Superior temporal gyrus (tissue), 1 donor: Measurements from ENCODE around the gene TRPC4.
"Not testable (repeated sequence)": the region's sequence is repeated elsewhere in the genome, so short reads cannot be mapped to it uniquely, and the experiment has no call there.

Experiments used
- DNase-seq: peaks from one replicate; pipeline ENCODE4 v3.0.0-alpha.2; 2016; ENCODE audit errors: extremely low spot score

TRPC4 gene

DNA sequence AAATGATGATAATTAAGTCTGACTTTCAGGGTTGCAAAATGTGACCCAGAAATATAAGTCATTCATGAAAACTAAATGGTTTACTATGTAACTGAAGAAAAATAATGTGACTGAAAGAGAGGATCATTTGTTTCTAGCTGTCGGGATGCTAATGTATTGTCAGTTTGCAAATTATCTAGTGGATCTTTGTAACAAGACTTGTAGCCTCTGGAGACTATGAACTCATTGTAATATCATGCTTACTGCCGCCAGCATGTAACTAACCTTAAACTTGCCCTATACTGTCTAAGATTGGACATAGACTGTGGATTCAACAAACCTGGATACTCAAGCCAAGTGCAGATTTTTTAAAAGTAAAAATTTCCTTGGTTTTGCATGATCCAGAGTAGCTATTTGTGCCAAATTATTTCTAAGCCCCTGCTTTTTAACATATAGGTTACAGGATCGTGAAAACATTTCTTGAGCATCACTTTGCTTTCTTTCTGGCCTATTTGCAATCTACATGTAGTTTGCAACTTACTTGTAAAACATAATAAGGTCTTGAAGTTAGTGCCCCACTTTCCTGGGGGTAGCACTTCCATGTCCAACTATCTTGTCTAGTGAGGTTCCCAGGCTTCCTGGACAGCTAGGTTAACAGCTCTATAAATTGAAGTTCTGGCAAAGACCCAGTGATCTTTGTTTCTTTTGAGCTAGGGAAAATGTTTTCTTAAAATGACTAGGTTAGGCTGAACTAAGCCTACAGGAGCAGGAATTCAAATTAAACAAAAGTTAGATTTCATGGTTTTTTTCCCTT, 267.7 kb downstream of the TRPC4 start:
- DNase-seq = no peak

DNA sequence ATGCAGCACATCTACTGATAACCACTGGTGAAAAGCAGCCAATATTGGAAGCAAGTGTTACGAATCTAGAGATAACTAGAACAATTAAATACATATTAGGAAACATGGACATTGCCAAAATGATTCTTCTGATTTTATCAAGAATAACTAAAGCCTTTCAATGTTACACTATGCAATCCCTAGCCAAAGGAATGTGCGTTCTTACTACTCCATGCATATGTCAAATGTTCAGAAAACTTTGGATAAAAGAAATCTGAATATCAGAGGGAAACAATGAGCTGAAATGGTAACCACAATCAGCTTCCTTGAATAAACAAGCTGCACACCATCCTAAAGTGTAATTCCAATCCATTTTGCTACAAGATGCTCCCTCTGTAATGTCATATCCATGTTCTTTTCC, 270.1 kb downstream of the TRPC4 start:
- DNase-seq = no peak

DNA sequence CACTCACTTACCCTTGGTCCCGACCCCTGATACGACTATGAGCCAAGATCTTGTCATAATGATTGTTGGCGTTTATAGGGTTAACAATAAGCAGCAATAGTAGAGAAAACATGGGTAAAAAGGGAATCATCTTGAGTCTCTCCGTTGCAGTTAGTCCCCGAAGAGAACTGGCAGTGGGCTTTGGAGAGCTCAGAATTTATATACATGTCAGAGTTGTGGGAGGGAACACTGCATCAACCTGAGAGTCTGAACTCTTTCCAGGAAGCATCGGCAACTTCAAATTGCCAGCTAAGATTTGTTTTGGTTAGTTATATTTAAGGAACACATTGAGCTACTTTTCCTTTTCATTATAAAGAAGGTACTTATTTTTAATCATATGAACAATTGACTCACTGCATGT, 271.0 kb downstream of the TRPC4 start, which contains the start of gene POSTN:
TSS of gene POSTN (minus strand) at position 172 of the 400 bp plus-strand sequence. CDS start at position 130, 42 bp downstream.
- no peak for DNase-seq

DNA sequence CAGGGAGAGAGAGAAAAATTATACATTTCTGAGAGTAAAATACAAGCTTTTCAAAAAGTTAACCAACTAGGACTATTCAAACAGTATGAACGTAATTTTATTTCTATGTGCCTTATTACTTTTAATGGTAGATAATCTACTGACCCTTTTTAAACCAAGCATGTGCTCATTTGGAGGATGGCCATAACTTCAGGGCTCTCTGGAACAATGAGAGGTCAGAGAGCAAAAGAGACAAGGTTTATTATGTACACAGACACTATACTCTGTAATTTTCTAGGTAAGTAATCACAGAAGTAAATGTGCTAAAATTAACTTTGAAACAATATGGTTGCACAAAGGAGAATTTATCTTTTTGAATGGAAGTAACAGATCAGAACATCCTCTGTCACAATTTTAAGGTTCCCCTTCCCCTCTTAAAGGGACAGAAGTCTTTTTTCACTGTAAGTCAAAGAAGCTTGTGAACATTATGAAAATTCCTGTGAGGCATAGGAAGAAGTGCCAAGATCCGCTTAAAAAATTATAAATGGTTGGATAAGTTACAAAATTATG, 272.0 kb downstream of the TRPC4 start:
- no peak for DNase-seq

DNA sequence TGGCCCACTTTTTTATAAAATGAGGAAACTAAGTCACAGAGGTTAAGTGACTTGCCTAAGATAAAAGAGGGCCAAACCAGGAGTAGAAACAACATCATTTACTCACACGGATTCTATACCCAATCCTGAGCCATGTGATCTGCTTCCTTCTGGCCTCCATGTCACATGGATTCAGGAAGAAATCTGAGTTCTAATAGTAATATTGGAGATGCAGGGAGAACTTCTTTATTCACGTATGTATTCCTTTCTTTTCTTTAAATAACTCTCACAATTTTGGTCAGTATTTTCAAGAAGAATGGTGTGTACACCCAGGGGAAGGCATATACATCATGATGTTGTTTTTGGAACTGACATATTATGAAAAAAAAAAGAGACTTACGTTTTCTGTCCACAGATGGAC, 272.8 kb downstream of the TRPC4 start:
- no peak for DNase-seq

DNA sequence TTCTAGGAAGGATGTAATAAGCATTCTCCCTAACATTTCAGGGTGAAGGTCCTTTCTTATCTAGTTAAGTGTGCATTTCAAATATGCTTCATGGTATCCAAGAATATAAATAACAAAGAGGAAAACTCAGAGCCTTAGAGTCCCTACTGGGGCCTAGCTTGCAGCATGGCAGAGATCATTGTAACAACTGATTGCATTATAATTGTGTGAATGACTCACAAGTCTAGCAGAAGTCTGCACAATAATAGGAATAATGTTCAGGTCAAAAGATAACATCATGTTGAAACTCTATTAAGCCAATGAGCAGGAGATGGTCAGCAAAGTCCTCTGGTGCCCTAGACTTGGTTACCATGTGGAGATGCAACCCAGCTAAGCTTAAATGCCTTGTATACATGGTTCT, 274.4 kb downstream of the TRPC4 start:
- DNase-seq = no peak

DNA sequence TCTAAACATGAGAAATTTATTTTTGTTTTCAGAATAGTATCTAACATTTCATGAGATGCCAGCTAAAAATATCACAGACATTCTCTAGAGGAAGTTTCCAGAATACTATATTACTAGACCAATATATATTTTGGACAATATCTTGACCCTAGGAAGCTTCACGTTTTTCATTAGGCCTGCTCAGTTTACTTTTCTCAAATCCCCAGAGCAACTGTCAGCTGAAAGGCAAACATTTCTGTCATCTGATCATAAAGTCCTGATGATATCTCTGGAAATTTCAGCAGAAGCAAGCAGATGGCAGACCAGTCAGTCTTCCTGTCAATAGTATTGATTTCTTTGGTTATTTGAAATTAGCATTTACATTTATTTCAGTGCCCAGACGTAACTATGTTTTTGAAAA, 275.0 kb downstream of the TRPC4 start:
- no peak for DNase-seq

DNA sequence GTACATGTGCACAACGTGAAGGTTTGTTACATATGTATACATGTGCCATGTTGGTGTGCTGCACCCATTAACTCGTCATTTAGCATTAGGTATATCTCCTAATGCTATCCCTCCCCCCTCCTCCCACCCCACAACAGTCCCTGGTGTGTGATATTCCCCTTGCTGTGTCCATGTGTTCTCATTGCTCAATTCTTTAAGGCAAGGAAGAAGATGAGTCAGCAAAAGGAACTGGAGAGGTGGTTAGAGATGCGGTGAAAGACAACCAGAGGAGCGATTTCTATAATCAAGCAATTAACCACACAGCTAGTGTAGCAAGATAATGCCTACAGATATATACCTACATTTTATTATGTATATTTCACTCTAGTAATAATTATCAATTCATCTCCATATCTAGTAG, 280.2 kb downstream of the TRPC4 start:
- DNase-seq = not testable (repeated sequence)

DNA sequence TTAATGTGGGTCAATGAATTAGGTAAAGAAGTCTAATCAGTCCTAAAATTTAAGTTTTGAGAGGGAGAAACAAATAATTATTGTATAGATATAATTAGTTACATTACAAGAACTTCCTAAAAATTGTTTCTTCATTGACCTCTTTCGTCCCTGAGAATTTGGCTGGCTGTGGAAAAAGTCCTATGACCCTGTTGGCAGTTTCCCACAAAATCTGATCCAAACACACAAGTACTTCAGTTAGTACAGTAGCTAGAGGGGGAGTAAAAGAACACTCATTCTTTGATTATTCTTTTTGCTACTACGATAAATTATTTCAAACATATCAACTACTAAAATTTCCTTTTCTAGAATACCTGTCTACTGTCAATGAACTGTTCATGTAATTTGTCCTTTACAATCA, 282.3 kb downstream of the TRPC4 start:
- DNase-seq = no peak
